H9 (cell line): ENCODE measurements around the gene FAM171A1. TPM values are rescaled to one million over a fixed set of nuclear protein-coding genes. Genes with fewer than 3 reads are reported as not detected.

Experiments
- DNase-seq: peaks from one replicate; pipeline ENCODE4 v3.0.0-alpha.2; 2017
- H2AFZ ChIP-seq: one replicate; pipeline ENCODE4 v1.6.1; 2013; ENCODE audit warnings: mild to moderate bottlenecking, low read length, control low read depth, moderate library complexity
- H2AK5ac ChIP-seq: 2 replicates; pipeline ENCODE4 v1.6.1; 2013; ENCODE audit warnings: low read length, control low read depth, mixed read lengths; ENCODE audit not compliant: insufficient read length
- H2BK120ac ChIP-seq: one replicate; pipeline ENCODE4 v1.6.1; 2013; ENCODE audit warnings: low read depth, mild to moderate bottlenecking, low read length, control low read depth, inconsistent platforms; ENCODE audit not compliant: poor library complexity, severe bottlenecking
- H2BK12ac ChIP-seq: 2 replicates; pipeline ENCODE4 v1.6.1; 2013; ENCODE audit warnings: low read length, control low read depth, mixed read lengths, low read depth; ENCODE audit not compliant: insufficient read length
- H2BK15ac ChIP-seq: 2 replicates; pipeline ENCODE4 v1.6.1; 2013; ENCODE audit warnings: low read depth, low read length, control low read depth
- H2BK20ac ChIP-seq: one replicate; pipeline ENCODE4 v1.6.1; 2013; ENCODE audit warnings: low read depth, mild to moderate bottlenecking, low read length, control low read depth, inconsistent platforms; ENCODE audit not compliant: poor library complexity, severe bottlenecking
- H2BK5ac ChIP-seq: 2 replicates; pipeline ENCODE4 v1.6.1; 2013; ENCODE audit warnings: low read length, control low read depth, mixed read lengths; ENCODE audit not compliant: insufficient read length
- H3K14ac ChIP-seq: 2 replicates; pipeline ENCODE4 v1.6.1; 2013; ENCODE audit warnings: low read length, control low read depth; ENCODE audit not compliant: insufficient read depth
- H3K18ac ChIP-seq: 2 replicates; pipeline ENCODE4 v1.6.1; 2013; ENCODE audit warnings: low read depth, mild to moderate bottlenecking, mixed read lengths, low read length, control low read depth; ENCODE audit not compliant: insufficient read length
- H3K23ac ChIP-seq: 2 replicates; pipeline ENCODE4 v1.6.1; 2013; ENCODE audit warnings: low read length, control low read depth, mixed read lengths, low read depth; ENCODE audit not compliant: insufficient read length
- H3K23me2 ChIP-seq: 2 replicates; pipeline ENCODE4 v1.6.1; 2013; ENCODE audit warnings: low read depth, mild to moderate bottlenecking, mixed read lengths, low read length, control low read depth; ENCODE audit not compliant: insufficient read length, poor library complexity, severe bottlenecking
- H3K27ac ChIP-seq: 2 replicates; pipeline ENCODE4 v1.5.1; 2013; ENCODE audit warnings: low read length, control low read depth, mixed read lengths, low read depth; ENCODE audit not compliant: insufficient read length
- H3K27me3 ChIP-seq: 2 replicates; pipeline ENCODE4 v1.6.1; 2013; ENCODE audit warnings: low read length, control low read depth, inconsistent platforms; ENCODE audit not compliant: insufficient read depth
- H3K4ac ChIP-seq: 2 replicates; pipeline ENCODE4 v1.6.1; 2013; ENCODE audit warnings: low read depth, mild to moderate bottlenecking, control low read depth, inconsistent platforms, low read length, moderate library complexity
- H3K4me1 ChIP-seq: 2 replicates; pipeline ENCODE4 v1.6.1; 2013; ENCODE audit warnings: low read length, control low read depth, inconsistent platforms; ENCODE audit not compliant: insufficient read depth
- H3K4me2 ChIP-seq: 2 replicates; pipeline ENCODE4 v1.6.1; 2013; ENCODE audit warnings: low read length, control low read depth, mixed read lengths; ENCODE audit not compliant: insufficient read length, insufficient read depth
- H3K56ac ChIP-seq: 2 replicates; pipeline ENCODE4 v1.6.1; 2013; ENCODE audit warnings: low read depth, mild to moderate bottlenecking, mixed read lengths, low read length, control low read depth; ENCODE audit not compliant: insufficient read length
- H3K79me1 ChIP-seq: 2 replicates; pipeline ENCODE4 v1.6.1; 2013; ENCODE audit warnings: low read depth, mild to moderate bottlenecking, moderate library complexity, low read length, control low read depth, inconsistent platforms; ENCODE audit not compliant: insufficient read depth, poor library complexity, severe bottlenecking
- H3K79me2 ChIP-seq: 2 replicates; pipeline ENCODE4 v1.6.1; 2013; ENCODE audit warnings: low read length, control low read depth, inconsistent platforms; ENCODE audit not compliant: insufficient read depth
- H3K9ac ChIP-seq: 2 replicates; pipeline ENCODE4 v1.6.1; 2013; ENCODE audit warnings: low read length, control low read depth, mixed read lengths; ENCODE audit not compliant: insufficient read length; ENCODE audit errors: extremely low read depth
- H3K9me3 ChIP-seq: one replicate; pipeline ENCODE4 v1.6.1; 2013; ENCODE audit warnings: low read depth, low read length, inconsistent platforms; ENCODE audit not compliant: control insufficient read depth
- H3T11ph ChIP-seq: one replicate; pipeline ENCODE4 v1.6.1; 2013; ENCODE audit warnings: mild to moderate bottlenecking, low read length, control low read depth, inconsistent platforms
- H4K20me1 ChIP-seq: one replicate; pipeline ENCODE4 v1.6.1; 2013; ENCODE audit not compliant: control insufficient read depth, insufficient read length, insufficient read depth
- H4K5ac ChIP-seq: 2 replicates; pipeline ENCODE4 v1.6.1; 2013; ENCODE audit warnings: low read depth, mild to moderate bottlenecking, mixed read lengths, low read length, control low read depth; ENCODE audit not compliant: insufficient read length
- H4K8ac ChIP-seq: replicated peaks from 2 replicates; pipeline ENCODE4 v1.6.1; 2013; ENCODE audit warnings: low read length, control low read depth, mixed read lengths, low read depth; ENCODE audit not compliant: insufficient read length
- H4K91ac ChIP-seq: 2 replicates; pipeline ENCODE4 v1.6.1; 2013; ENCODE audit warnings: low read depth, mild to moderate bottlenecking, moderate library complexity, mixed read lengths, low read length, control low read depth; ENCODE audit not compliant: insufficient read length
- H3K27ac Mint-ChIP-seq, 3 experiments: 2 replicates in 2 of 3; 3 replicates in 1 of 3; pipeline ENCODE4 v1.8.0; 2020 to 2021; ENCODE audit warnings: mixed read lengths in 3 of 3, mild to moderate bottlenecking in 1 of 3, moderate library complexity in 1 of 3
- H3K27me3 Mint-ChIP-seq: 2 replicates; pipeline ENCODE4 v1.8.0; 2021; ENCODE audit warnings: low read depth, mild to moderate bottlenecking, moderate library complexity, mixed read lengths
- H3K36me3 Mint-ChIP-seq, 3 experiments: 2 replicates in 2 of 3; 3 replicates in 1 of 3; pipeline ENCODE4 v1.8.0; 2020 to 2021; ENCODE audit warnings: low read depth in 3 of 3, mixed read lengths in 3 of 3; ENCODE audit not compliant: insufficient read depth in 1 of 3
- H3K4me1 Mint-ChIP-seq, 2 experiments: 2 replicates each; pipeline ENCODE4 v1.8.0; 2020; ENCODE audit warnings: mixed read lengths in 2 of 2
- H3K4me3 Mint-ChIP-seq, 2 experiments: 2 replicates in 1 of 2; 3 replicates in 1 of 2; pipeline ENCODE4 v1.8.0; 2020 to 2021; ENCODE audit warnings: mild to moderate bottlenecking in 2 of 2, mixed read lengths in 2 of 2, moderate library complexity in 1 of 2
- H3K9me3 Mint-ChIP-seq, 2 experiments: 2 replicates in 1 of 2; 3 replicates in 1 of 2; pipeline ENCODE4 v1.8.0; 2020; ENCODE audit warnings: mild to moderate bottlenecking in 2 of 2, mixed read lengths in 2 of 2, moderate library complexity in 1 of 2
- WGBS: extraction: QIAGEN DNeasy Blood & Tissue Kit; methylation state at CpG from one replicate; pipeline ENCODE4 v1.1.7; 2013; ENCODE audit warnings: missing lambda C conversion rate, low lambda C conversion rate, mixed read lengths; ENCODE audit not compliant: insufficient read length; ENCODE audit errors: extremely low coverage; 5-methylcytosine and 5-hydroxymethylcytosine counted together
- total RNA-seq: library from RNA; stranded (reverse); gene quantifications from 2 replicates; pipeline ENCODE4 v1.2.1, GENCODE V29; 2021
- TF ChIP-seq, protein P1 (sequence below): fragments of 200-600 bp; sonication (generic); conservative IDR thresholded peaks from 3 replicates; pipeline ENCODE4 v1.8.0; 2021; ENCODE audit warnings: antibody characterized with exemption, mild to moderate bottlenecking

Gene FAM171A1
- total RNA-seq, 1 experiment from 2014 or later: 37.4 TPM

DNA sequence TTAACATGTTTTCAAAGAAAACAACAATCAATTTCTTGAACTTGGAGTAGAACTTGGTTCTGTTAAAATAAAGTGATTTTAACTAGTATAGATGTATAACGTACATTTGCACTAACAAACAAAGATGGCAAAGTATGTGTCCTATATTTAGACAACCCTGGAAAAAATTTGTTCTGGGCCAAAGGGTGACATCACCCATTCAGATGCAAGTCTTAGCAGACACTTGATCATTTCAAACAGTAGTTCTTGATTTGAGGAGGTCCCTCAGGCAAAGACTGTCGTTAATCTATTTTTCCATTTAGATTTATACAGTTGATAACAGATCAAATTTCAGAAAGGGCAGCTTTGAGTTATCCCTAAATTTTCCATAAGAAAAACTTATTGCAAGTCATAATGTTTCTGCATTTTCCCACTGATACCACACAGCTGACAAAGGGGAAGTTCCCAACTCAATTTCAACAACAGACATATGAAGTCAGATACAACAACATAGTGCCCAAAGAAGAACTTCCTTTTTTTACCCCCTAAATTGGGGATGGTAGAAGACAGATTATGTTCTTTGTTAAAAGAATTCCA lies 207.7 kb downstream of the FAM171A1 start:
- Histone ChIP-seq H2BK20ac (no peak overlapping the region), H3K4me2 (no peak overlapping the region), H2BK12ac (no peak overlapping the region), H3K18ac (no peak overlapping the region), H4K20me1 (no peaks in the 10 kb centered on the region), H2BK15ac (no peak overlapping the region), H3K27me3 (no peaks in the 10 kb centered on the region), H3K79me2 (peaks cover 2% of the 10 kb centered on the region; the same call in 1 of the 2 replicates), H3K23ac (no peak overlapping the region), H4K5ac (no peak overlapping the region), H2BK5ac (no peak overlapping the region), H3K79me1 (peaks cover 4% of the 10 kb centered on the region), H3K56ac (no peak overlapping the region), H3K4me1 (no peaks in the 10 kb centered on the region; the same call in 1 of the 2 replicates), H3K23me2 (peaks cover 4% of the 10 kb centered on the region), H2AK5ac (no peak overlapping the region), H3K14ac (no peak overlapping the region), H2BK120ac (no peak overlapping the region), H3T11ph (no peak overlapping the region), H3K4ac (no peak overlapping the region), H2AFZ (no peak overlapping the region), H3K27ac (no peak overlapping the region), H3K9me3 (no peaks in the 10 kb centered on the region), H4K8ac (no peak overlapping the region), H3K9ac (no peak overlapping the region), H4K91ac (no peak overlapping the region)
- H3K27ac Mint-ChIP-seq: no peak overlapping the region
- H3K4me1 Mint-ChIP-seq: peaks cover 31 to 32% of the 10 kb centered on the region in 2 experiments
- H3K36me3 Mint-ChIP-seq: no peaks in the 10 kb centered on the region
- no peak for DNase-seq
- TF ChIP-seq, protein P1, sequence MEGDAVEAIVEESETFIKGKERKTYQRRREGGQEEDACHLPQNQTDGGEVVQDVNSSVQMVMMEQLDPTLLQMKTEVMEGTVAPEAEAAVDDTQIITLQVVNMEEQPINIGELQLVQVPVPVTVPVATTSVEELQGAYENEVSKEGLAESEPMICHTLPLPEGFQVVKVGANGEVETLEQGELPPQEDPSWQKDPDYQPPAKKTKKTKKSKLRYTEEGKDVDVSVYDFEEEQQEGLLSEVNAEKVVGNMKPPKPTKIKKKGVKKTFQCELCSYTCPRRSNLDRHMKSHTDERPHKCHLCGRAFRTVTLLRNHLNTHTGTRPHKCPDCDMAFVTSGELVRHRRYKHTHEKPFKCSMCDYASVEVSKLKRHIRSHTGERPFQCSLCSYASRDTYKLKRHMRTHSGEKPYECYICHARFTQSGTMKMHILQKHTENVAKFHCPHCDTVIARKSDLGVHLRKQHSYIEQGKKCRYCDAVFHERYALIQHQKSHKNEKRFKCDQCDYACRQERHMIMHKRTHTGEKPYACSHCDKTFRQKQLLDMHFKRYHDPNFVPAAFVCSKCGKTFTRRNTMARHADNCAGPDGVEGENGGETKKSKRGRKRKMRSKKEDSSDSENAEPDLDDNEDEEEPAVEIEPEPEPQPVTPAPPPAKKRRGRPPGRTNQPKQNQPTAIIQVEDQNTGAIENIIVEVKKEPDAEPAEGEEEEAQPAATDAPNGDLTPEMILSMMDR: no peak
- peaks cover under 1% of the 10 kb centered on the region; the same call in 1 of the 2 replicates for H3K27me3 Mint-ChIP-seq
- WGBS: no CpG with 5 or more reads among the region's 2 CpGs
- no peaks in the 10 kb centered on the region for H3K9me3 Mint-ChIP-seq
- no peak overlapping the region for H3K4me3 Mint-ChIP-seq

Other genes with a start within 250 kb of the FAM171A1 start
- 11.8 and 12.2 TPM in 2 replicates for gene NMT2, start 202.6 kb downstream of the FAM171A1 start, total RNA-seq